Medulla oblongata (tissue), 1 donor: ENCODE data around the gene CBY3.
A peak's percentile ranks its signal among the peaks of the same experiment; 100 is the strongest.
"Not testable (repeated sequence)": the region's sequence is repeated elsewhere in the genome, so short reads cannot be mapped to it uniquely, and the experiment has no call there.

Experiments used
- DNase-seq: peaks from one replicate; pipeline ENCODE4 v3.0.0-alpha.2; 2015; ENCODE audit errors: extremely low spot score

CBY3 gene

GRCh38 chr5:179680780-179681401 is at the start of gene CBY3:
Gene CBY3, minus strand, starts transcription at chr5:179681034. Its CDS starts 116 bp downstream, at chr5:179680918.
- DNase-seq = no peak

- no peak for DNase-seq
These were observed 49.5 kb upstream of the CBY3 start for GRCh38 chr5:179730356-179730755.

DNA sequence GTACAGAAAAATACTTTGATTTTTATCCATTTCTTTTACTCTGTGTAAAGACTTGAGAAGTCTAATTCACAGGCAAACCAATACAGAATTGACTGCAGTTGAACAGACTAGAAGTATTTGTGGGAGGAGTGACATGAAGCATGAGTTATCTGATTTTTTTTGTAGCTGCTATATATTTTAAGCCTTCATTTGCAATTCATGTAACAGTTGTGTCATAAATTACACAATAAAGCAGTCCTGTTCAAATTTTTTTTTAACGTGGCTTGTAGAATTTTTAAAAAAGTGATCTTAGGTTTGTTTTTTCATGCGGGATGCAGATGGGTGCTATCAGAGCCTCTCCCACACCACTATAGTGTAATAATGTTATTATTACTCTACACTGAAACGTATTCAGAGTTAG is 48.9 kb upstream of the CBY3 start:
- DNase-seq = no peak

GRCh38 chr5:179729303-179729702 is 48.5 kb upstream of the CBY3 start:
- DNase-seq = no peak

- DNase-seq = no peak
These were observed 46.3 kb upstream of the CBY3 start for GRCh38 chr5:179727106-179727505.

DNA sequence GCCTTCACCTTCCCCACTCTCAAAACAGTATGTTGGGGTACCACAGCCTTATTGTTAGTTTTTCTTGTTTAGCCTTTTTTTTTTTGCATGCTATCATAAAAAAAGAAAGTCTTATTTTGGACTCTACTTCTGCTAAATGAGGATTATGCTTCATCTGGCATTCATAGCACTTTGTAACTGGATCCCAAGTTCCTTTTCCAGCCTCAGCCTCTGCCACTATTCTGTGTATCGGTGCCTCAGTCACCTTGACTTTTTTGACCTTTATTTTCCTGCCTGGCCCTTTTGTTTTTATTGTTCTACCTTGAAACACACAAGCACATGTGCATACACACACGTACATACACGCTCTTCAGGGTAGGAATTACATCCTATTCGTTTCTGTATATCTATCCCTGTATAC is 43.3 kb upstream of the CBY3 start:
- DNase-seq = no peak

- DNase-seq = no peak
These were observed 39.4 kb upstream of the CBY3 start for GRCh38 chr5:179720222-179720621.

GRCh38 chr5:179716286-179716685 is 35.5 kb upstream of the CBY3 start:
- no peak for DNase-seq

GRCh38 chr5:179700401-179700918 is 19.6 kb upstream of the CBY3 start:
- no peak for DNase-seq

DNA sequence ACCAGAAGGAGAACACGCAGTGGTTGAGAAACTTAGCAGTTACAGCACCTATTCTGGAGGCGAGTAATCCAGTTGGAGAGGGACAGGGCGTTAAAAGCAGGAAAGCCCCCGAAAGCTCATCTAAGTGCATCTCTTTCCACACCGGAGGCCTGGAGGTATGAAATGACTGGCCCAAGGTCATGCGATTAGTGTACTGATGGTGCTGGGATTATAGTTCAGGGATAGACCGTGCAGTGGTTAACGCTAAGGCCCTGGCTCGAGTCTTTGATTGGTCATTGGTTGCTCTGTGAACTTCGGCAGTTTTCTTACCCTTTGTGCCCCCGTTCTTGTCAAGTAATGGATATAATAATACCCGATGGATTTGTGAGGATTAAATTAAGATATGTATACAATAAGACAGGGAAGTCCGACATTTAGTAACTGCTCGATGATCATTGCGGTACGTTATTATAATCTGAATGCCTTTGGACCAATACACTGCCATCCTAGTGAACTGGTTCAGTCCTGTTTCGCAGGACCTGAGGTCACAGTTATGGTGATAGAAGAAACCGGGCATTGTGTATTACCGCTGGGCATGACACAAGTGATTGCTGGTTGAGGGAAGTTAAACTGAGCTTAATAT is 18.9 kb upstream of the CBY3 start:
- peak; percentile 53 for DNase-seq

DNA sequence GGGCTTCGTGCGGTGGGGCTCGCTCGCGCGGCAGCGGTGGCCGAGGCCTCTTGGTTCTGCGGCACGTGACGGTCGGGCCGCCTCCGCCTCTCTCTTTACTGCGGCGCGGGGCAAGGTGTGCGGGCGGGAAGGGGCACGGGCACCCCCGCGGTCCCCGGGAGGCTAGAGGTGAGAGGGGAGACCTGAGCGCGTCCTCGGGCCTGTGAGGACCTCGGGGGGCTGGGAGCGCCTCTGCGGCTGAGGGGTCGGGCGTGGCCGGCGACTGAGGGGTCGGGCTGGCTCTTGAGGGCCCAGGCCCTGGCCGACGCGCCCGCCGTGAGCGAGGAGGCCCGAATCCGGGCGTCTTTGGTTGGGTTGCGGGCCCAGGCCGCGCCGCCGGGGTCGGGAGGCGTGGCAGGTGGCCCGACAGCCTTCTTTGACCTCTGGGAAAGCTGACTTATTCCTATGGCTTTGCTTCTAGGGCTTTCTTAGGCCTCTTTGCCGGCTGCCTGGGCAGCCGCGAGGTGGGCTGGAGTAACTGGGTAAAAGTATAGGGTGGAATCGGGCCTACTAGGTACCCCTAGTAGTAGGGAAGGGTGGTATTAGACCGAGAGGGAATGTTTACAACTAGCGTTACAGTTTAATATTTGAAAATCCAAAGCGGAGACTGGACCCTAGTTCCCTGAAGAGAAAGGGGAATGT is 18.2 kb upstream of the CBY3 start, which contains the start of gene CANX:
Gene CANX, plus strand, starts transcription at position 33 of the 681 bp plus-strand sequence. CDS start 6,715 bp downstream, outside the sequence.
- peak; percentile 15 for DNase-seq

DNA sequence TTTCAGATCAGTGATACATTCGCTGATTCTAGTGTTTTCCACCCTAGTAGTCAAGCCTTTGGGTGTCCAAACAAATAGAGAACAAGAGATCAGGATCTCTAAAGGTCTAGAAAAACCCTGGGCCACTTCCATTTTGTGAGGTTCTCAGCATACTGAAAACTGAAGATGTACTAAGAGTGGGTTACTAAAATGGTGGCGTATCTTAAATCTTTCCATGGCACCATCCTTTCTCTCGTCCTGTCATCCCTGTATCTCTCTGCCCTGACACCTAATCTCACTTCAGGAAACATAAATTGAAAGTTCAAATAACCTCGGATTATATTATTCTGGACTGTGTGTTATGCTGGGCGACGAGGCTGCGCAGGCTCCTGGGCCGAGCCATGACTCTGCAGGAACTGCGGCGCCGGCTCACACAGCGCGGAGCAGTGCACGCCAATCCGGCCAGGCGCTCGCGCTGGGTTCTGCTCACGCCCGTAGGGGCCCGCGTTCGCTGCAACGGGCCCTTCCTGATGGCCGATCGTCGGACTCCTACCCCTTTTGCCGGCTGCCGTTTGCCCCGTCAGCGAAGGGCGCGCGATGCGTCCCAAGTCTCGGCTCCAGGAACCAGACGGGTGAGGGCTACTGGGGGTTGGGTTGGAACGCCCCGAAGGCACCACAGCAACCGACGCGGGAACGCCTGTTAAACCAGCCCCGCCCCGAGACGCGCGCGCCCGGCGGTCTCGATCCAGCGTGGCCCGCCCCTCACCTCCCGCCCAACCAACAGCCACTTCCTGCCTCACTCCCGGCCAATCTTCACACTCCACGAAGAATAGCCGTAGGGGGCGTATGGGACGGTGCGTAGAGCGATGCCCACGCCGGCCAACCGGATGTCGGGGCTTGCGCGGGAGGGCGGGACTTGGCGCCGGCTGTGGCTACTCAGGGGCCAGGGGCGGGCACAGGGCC is 17.4 kb upstream of the CBY3 start:
- DNase-seq = peak; percentile 100

DNA sequence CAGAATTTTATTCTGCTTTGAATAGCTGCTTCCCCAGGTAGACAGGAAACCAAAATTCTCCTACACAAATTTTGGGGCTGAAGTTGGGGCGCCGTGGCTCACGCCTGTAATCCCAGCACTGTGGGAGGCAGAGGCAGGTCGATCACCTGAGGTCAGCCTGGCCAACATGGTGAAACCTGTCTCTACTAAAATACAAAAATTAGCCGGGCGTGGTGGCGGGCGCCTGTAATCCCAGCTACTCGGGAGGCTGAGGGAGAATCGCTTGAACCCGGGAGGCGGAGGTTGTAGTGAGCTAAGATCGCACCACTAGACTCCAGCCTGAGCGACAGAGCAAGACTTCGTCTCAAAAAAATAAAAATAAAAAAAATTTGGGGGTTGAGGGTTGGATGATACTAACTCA is 16.7 kb upstream of the CBY3 start:
- DNase-seq = not testable (repeated sequence)

DNA sequence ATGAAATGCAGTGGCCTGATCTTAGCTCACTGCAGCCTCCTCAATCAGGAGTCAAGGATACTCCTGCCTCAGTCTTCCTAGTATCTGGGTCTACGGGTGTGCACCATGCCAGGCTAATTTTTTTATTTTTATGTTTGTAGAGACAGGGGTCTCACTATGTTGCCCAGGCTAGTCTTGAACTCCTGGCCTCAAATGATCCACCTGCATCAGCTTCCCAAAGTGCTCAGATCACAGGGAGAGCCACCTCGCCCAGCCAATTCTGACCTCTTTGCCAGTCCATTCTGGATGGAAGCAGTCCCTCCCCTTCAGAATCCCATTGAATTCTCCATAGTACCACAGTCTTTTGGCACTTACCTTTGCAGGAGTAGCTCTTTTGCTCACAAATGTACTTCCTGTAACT is 16.3 kb upstream of the CBY3 start:
- no peak for DNase-seq

DNA sequence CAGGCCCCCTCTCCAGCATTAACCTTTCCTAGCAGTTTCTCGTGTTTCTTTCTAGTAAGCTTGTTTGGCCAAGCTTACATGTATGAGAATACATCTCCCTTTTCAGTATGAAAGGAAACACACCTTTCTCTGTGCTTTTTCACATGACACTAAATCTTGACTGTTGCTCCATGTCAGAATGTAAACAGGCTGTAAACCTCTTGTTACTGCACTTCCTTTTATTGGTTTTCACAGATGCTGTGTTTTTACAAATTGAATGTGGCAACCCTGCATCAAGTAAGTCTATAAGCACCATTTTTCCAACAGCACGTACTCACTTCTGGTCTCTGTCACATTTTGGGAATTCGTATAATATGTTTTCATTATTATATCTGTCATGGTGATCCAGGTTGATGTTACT is 15.8 kb upstream of the CBY3 start:
- DNase-seq = no peak

GRCh38 chr5:179694561-179694960 is 13.7 kb upstream of the CBY3 start:
- no peak for DNase-seq

- not testable (repeated sequence) for DNase-seq
These were observed 8.4 kb upstream of the CBY3 start for GRCh38 chr5:179689212-179689611.

DNA sequence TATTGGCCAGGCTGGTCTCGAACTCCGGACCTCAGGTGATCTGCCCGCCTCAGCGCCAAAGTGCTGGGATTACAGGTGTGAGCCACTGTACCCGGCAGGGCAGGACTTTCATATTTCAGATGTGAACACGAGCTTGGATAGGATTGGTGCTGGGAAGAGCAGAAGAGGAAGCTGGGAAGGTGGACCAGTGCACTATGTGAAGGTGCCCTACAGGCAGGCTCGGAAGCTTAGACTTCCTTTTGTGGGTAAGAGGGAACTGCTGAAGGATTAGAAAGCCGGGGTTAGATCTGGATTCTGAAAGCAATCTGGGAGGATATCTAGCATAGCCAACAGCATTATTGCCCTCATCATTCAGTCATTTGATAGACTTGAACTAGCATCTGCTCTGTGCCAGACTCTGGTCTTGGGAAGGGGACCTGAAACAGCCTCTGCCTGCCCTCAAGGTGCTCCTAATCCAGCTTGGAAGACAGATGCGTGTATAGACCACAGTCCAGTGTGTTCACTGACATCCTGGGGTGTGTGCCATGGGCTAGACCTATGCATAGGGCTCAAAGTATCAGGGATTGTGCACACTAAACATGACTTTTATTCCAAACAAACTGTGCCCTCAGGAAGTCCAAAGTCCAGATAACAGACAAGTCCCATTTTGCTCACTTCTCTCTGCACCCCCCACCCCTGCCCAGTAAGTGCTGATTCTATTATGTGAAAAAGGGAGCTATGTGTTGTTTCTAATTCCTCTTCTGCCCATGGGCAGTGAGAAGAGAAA is 637 bp downstream of the CBY3 start:
- DNase-seq = no peak

GRCh38 chr5:179679014-179679674 is 1.7 kb downstream of the CBY3 start:
- DNase-seq = peak; percentile 78
